ENCODE data around the gene CCDC81. TPM values are rescaled to one million over a fixed set of nuclear protein-coding genes. Genes with fewer than 3 reads are reported as not detected.

The CCDC81 gene
- total and polyA plus RNA-seq, 2 of the 4 experiments (the other 2 are of a cell fraction): 3.1 to 6.5 TPM

DNA sequence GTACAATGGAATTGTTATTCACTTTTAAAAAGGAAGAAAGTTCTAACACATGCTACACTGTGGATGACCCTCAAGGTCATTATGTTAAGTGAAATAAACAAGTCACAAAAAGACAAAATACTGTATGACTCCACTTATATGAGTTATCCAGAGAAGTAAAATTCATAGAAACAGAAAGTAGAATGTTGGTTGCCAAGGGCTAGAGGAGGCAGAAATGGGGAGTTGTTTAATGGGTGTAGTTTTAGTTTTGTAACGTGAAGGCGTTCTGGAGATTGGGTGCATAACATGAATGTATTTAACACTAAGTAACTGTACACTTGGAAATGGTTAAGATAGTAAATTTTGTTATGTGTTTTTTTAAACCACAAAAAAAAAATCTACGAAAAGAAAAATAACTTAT, 43.8 kb downstream of the CCDC81 start:
- DNase-seq: no peak
- no peaks in the 10 kb centered on the region for H4K20me1 ChIP-seq (ENCODE audit: insufficient read depth, low read length)
- in situ Hi-C loops (cut with MboI; ENCODE audit: low sequenced_read_pairs): loop anchor here (5.0 kb wide), 1 partner anchor 56 kb away; no protein-coding TSS in a partner anchor
- H3K23ac ChIP-seq (ENCODE audit: low read depth, low read length): no peak overlapping the region
- H2AFZ ChIP-seq (replicated peaks; ENCODE audit: low read length, poor library complexity): no peak overlapping the region
- no peak overlapping the region for H4K8ac ChIP-seq (ENCODE audit: low read depth in 2 of 2, low read length in 2 of 2)
- intact Hi-C loops (cut with micrococcal nuclease): loop anchor here (2.0 kb wide), 1 partner anchor 58 kb away; no protein-coding TSS in a partner anchor
- H3K27me3 ChIP-seq (ENCODE audit: control insufficient read depth, insufficient read depth, low read length): no peaks in the 10 kb centered on the region
- H3K56ac ChIP-seq (ENCODE audit: extremely low read depth, insufficient read depth, low read length): no peak overlapping the region
- H3K27ac ChIP-seq (ENCODE audit: insufficient read depth, low read length): no peak overlapping the region
- CTCF ChIA-PET: interaction anchor here (0.6 to 1.2 kb wide), 4 partner anchors 23 to 451 kb away, joined by 3 to 8 read pairs (median 5); no protein-coding TSS in a partner anchor
- H2BK5ac ChIP-seq (ENCODE audit: low read depth, low read length, poor library complexity, severe bottlenecking): no peak overlapping the region
- no peaks in the 10 kb centered on the region for H3K9me3 ChIP-seq (ENCODE audit: control insufficient read depth, insufficient read depth, low read length)
- TF ChIP-seq CEBPB (IDR thresholded peaks at IDR 0.05; ENCODE audit: low read depth, low read length) (no peak), MAZ (IDR thresholded peaks at IDR 0.05; ENCODE audit: borderline replicate concordance, low read depth, low read length) (no peak), RCOR1 (IDR thresholded peaks at IDR 0.05; ENCODE audit: insufficient replicate concordance, low read length) (no peak), RAD21 (IDR thresholded peaks at IDR 0.05; ENCODE audit: low read length) (no peak), SMC3 (IDR thresholded peaks at IDR 0.05; ENCODE audit: low read depth, low read length) (no peak), BHLHE40 (IDR thresholded peaks at IDR 0.05; ENCODE audit: low read depth, low read length) (no peak), POLR2A (IDR thresholded peaks at IDR 0.05; ENCODE audit: low read depth, low read length) (no peak), RFX5 (IDR thresholded peaks at IDR 0.05; ENCODE audit: low read depth, low read length) (no peak), MXI1 (IDR thresholded peaks at IDR 0.05; ENCODE audit: borderline replicate concordance, low read depth, low read length) (no peak), MAFK (IDR thresholded peaks at IDR 0.05; ENCODE audit: low read depth, low read length) (no peak), NFE2L2 (IDR thresholded peaks at IDR 0.05; ENCODE audit: low read depth, low read length) (no peak), CHD1 (IDR thresholded peaks at IDR 0.05; ENCODE audit: low read depth, low read length) (no peak), FOS (IDR thresholded peaks at IDR 0.05; ENCODE audit: low read depth, low read length) (no peak)
- TF ChIP-seq, protein P1, sequence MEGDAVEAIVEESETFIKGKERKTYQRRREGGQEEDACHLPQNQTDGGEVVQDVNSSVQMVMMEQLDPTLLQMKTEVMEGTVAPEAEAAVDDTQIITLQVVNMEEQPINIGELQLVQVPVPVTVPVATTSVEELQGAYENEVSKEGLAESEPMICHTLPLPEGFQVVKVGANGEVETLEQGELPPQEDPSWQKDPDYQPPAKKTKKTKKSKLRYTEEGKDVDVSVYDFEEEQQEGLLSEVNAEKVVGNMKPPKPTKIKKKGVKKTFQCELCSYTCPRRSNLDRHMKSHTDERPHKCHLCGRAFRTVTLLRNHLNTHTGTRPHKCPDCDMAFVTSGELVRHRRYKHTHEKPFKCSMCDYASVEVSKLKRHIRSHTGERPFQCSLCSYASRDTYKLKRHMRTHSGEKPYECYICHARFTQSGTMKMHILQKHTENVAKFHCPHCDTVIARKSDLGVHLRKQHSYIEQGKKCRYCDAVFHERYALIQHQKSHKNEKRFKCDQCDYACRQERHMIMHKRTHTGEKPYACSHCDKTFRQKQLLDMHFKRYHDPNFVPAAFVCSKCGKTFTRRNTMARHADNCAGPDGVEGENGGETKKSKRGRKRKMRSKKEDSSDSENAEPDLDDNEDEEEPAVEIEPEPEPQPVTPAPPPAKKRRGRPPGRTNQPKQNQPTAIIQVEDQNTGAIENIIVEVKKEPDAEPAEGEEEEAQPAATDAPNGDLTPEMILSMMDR (conservative IDR thresholded peaks at IDR 0.05; ENCODE audit: low read depth, low read length): no peak
- TF ChIP-seq, protein P2, sequence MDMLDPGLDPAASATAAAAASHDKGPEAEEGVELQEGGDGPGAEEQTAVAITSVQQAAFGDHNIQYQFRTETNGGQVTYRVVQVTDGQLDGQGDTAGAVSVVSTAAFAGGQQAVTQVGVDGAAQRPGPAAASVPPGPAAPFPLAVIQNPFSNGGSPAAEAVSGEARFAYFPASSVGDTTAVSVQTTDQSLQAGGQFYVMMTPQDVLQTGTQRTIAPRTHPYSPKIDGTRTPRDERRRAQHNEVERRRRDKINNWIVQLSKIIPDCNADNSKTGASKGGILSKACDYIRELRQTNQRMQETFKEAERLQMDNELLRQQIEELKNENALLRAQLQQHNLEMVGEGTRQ (IDR thresholded peaks at IDR 0.05; ENCODE audit: low read depth, low read length): no peak
- TF ChIP-seq, protein P3, sequence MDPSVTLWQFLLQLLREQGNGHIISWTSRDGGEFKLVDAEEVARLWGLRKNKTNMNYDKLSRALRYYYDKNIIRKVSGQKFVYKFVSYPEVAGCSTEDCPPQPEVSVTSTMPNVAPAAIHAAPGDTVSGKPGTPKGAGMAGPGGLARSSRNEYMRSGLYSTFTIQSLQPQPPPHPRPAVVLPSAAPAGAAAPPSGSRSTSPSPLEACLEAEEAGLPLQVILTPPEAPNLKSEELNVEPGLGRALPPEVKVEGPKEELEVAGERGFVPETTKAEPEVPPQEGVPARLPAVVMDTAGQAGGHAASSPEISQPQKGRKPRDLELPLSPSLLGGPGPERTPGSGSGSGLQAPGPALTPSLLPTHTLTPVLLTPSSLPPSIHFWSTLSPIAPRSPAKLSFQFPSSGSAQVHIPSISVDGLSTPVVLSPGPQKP (IDR thresholded peaks at IDR 0.05; ENCODE audit: borderline replicate concordance, low read depth, low read length): no peak
- WGBS, 2 experiments (ENCODE audit: extremely low coverage in 2 of 2, insufficient read length in 1 of 2): no CpG with 5 or more reads among the region's 3 CpGs
- H2BK20ac ChIP-seq (ENCODE audit: low read depth, low read length): no peak overlapping the region
- H3K18ac ChIP-seq (ENCODE audit: low read depth, low read length): no peak overlapping the region
- no peak overlapping the region for H4K5ac ChIP-seq (ENCODE audit: low read depth, low read length)
- H2BK120ac ChIP-seq (ENCODE audit: low read depth, low read length): no peak overlapping the region
- no TSS peak for BruUV-seq (replicated peaks)
- H3K4ac ChIP-seq (ENCODE audit: low read depth, low read length): no peak overlapping the region
- H2AK9ac ChIP-seq (replicated peaks; ENCODE audit: low read depth, low read length, poor library complexity): no peak overlapping the region
- no peak overlapping the region for H4K91ac ChIP-seq (ENCODE audit: insufficient read depth, low read depth, low read length)
- H3K9me1 ChIP-seq (ENCODE audit: insufficient read depth, low read length): no peaks in the 10 kb centered on the region; the same call in 1 of the 2 replicates
- H3K4me3 ChIP-seq (ENCODE audit: insufficient read depth, low read depth, low read length): no peak overlapping the region
- ATAC-seq (ENCODE audit: low read depth): no peak
- peaks cover 4% of the 10 kb centered on the region for H3K4me1 ChIP-seq (ENCODE audit: control insufficient read depth, insufficient read depth, low read length)
- H2BK15ac ChIP-seq (ENCODE audit: low read depth, low read length): no peak overlapping the region
- H3K79me1 ChIP-seq (ENCODE audit: low read depth in 1 of 2, low read length in 2 of 2): no peaks in the 10 kb centered on the region
- POLR2A ChIA-PET (ENCODE audit: unreplicated experiment): no interaction called here
- H2AK5ac ChIP-seq (ENCODE audit: low read depth, low read length): no peak overlapping the region
- no peak overlapping the region for H3K4me2 ChIP-seq (ENCODE audit: low read depth, low read length)
- no peaks in the 10 kb centered on the region for H3K36me3 ChIP-seq (ENCODE audit: control insufficient read depth, insufficient read depth, low read length)
- H3K9ac ChIP-seq (ENCODE audit: low read depth, low read length): no peak overlapping the region
- dilution Hi-C loops (cut with HindIII; ENCODE audit: low sequenced_read_pairs, unreplicated experiment): no loop called here
- no peak overlapping the region for H3K14ac ChIP-seq (replicated peaks; ENCODE audit: low read depth, low read length)
